ENCODE results near the gene CCDC171.
"Not testable (repeated sequence)": the region's sequence is repeated elsewhere in the genome, so short reads cannot be mapped to it uniquely, and the experiment has no call there.

GRCh38 chr9:15810219-15810899 lies 257.5 kb downstream of the CCDC171 start:
- TF ChIP-seq POLR2AphosphoS5 (IDR thresholded peaks at IDR 0.05; ENCODE audit: low read depth) = not testable (repeated sequence)
- TF ChIP-seq, protein P1, sequence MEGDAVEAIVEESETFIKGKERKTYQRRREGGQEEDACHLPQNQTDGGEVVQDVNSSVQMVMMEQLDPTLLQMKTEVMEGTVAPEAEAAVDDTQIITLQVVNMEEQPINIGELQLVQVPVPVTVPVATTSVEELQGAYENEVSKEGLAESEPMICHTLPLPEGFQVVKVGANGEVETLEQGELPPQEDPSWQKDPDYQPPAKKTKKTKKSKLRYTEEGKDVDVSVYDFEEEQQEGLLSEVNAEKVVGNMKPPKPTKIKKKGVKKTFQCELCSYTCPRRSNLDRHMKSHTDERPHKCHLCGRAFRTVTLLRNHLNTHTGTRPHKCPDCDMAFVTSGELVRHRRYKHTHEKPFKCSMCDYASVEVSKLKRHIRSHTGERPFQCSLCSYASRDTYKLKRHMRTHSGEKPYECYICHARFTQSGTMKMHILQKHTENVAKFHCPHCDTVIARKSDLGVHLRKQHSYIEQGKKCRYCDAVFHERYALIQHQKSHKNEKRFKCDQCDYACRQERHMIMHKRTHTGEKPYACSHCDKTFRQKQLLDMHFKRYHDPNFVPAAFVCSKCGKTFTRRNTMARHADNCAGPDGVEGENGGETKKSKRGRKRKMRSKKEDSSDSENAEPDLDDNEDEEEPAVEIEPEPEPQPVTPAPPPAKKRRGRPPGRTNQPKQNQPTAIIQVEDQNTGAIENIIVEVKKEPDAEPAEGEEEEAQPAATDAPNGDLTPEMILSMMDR (conservative IDR thresholded peaks at IDR 0.05; ENCODE audit: low read depth in 2 of 2) = not testable (repeated sequence)

Data from GM23338 (cell line).